HepG2 (cell line): Measurements from ENCODE around the gene WNK4. TPM values are rescaled to one million over a fixed set of nuclear protein-coding genes. Genes with fewer than 3 reads are reported as not detected.
A peak's percentile ranks its signal among the peaks of the same experiment; 100 is the strongest.

Experiments
- ARID2 ChIP-seq: sonication (generic); formaldehyde crosslinking; IDR thresholded peaks from 2 replicates; pipeline ENCODE4 v1.8.1; 2022; ENCODE audit warnings: mild to moderate bottlenecking, missing genetic modification reagents, borderline replicate concordance
- ARNT2 ChIP-seq: sonication (generic); formaldehyde crosslinking; IDR thresholded peaks from 2 replicates; pipeline ENCODE4 v1.8.0; 2022; ENCODE audit warnings: mild to moderate bottlenecking, low read depth, missing genetic modification reagents, moderate library complexity
- CBFB ChIP-seq: sonication (generic); formaldehyde crosslinking; IDR thresholded peaks from 2 replicates; pipeline ENCODE4 v1.4.0; 2020; ENCODE audit warnings: missing genetic modification reagents
- CREB3 ChIP-seq: sonication (generic); formaldehyde crosslinking; IDR thresholded peaks from 2 replicates; pipeline ENCODE4 v1.5.0; 2020; ENCODE audit warnings: missing genetic modification reagents
- HMG20B ChIP-seq: conservative IDR thresholded peaks from 2 replicates; pipeline ENCODE4 v1.6.1; 2016; ENCODE audit warnings: missing genetic modification reagents, missing compliant biosample characterization
- IRF1 ChIP-seq: sonication (generic); formaldehyde crosslinking; IDR thresholded peaks from 2 replicates; pipeline ENCODE4 v1.4.0; 2020; ENCODE audit warnings: low read depth, mild to moderate bottlenecking, missing genetic modification reagents
- KDM2A ChIP-seq: sonication (generic); formaldehyde crosslinking; IDR thresholded peaks from 2 replicates; pipeline ENCODE4 v1.4.0; 2020; ENCODE audit warnings: low read depth, missing genetic modification reagents, borderline replicate concordance
- KLF15 ChIP-seq: sonication (generic); formaldehyde crosslinking; IDR thresholded peaks from 2 replicates; pipeline ENCODE4 v1.8.1; 2023; ENCODE audit warnings: borderline replicate concordance, mild to moderate bottlenecking, inconsistent platforms, missing genetic modification reagents, mixed read lengths
- MED13 ChIP-seq: sonication (generic); formaldehyde crosslinking; IDR thresholded peaks from 2 replicates; pipeline ENCODE4 v1.5.0; 2020; ENCODE audit warnings: missing genetic modification reagents
- MXD1 ChIP-seq: sonication (generic); formaldehyde crosslinking; IDR thresholded peaks from 2 replicates; pipeline ENCODE4 v1.4.0; 2020; ENCODE audit warnings: mild to moderate bottlenecking, missing genetic modification reagents
- NR2F2 ChIP-seq: IDR thresholded peaks from 2 replicates; pipeline ENCODE4 v1.6.1; 2012; ENCODE audit warnings: low read depth, inconsistent platforms, borderline replicate concordance
- PITX1 ChIP-seq: sonication (generic); formaldehyde crosslinking; IDR thresholded peaks from 2 replicates; pipeline ENCODE4 v1.5.1; 2020; ENCODE audit warnings: mild to moderate bottlenecking, missing genetic modification reagents
- POLR2A ChIP-seq, 2 experiments: IDR thresholded peaks; 2 replicates each; pipeline ENCODE4 v1.6.1; 2011; ENCODE audit warnings: low read depth in 2 of 2, low read length in 2 of 2, mild to moderate bottlenecking in 1 of 2, moderate library complexity in 1 of 2; ENCODE audit not compliant: insufficient read depth in 1 of 2
- RBFOX2 ChIP-seq: fragments of 200-400 bp; formaldehyde crosslinking; IDR thresholded peaks from 2 replicates; pipeline ENCODE4 v1.6.1; 2017; ENCODE audit warnings: low read depth, mild to moderate bottlenecking, low read length
- REPIN1 ChIP-seq: sonication (generic); formaldehyde crosslinking; IDR thresholded peaks from 2 replicates; pipeline ENCODE4 v1.8.0; 2022; ENCODE audit warnings: missing genetic modification reagents, low read depth, mild to moderate bottlenecking, borderline replicate concordance
- SMARCC2 ChIP-seq: fragments of 450-650 bp; IDR thresholded peaks from 2 replicates; pipeline ENCODE4 v1.6.1; 2017; ENCODE audit warnings: antibody characterized with exemption, mild to moderate bottlenecking
- SRY ChIP-seq: sonication (generic); formaldehyde crosslinking; IDR thresholded peaks from 2 replicates; pipeline ENCODE4 v1.8.0; 2022; ENCODE audit warnings: mild to moderate bottlenecking, missing genetic modification reagents
- TAF1 ChIP-seq: sonication (generic); formaldehyde crosslinking; IDR thresholded peaks from 2 replicates; pipeline ENCODE4 v1.4.0; 2020; ENCODE audit warnings: missing genetic modification reagents
- TGIF2 ChIP-seq: IDR thresholded peaks from 2 replicates; pipeline ENCODE4 v1.6.1; 2016; ENCODE audit warnings: control low read depth, missing compliant biosample characterization
- YEATS2 ChIP-seq: sonication (generic); formaldehyde crosslinking; IDR thresholded peaks from 2 replicates; pipeline ENCODE4 v1.4.0; 2020; ENCODE audit warnings: missing genetic modification reagents, borderline replicate concordance
- ZBTB33 ChIP-seq: sonication (generic); formaldehyde crosslinking; IDR thresholded peaks from 2 replicates; pipeline ENCODE4 v1.4.0; 2020; ENCODE audit warnings: missing genetic modification reagents
- ZBTB38 ChIP-seq: sonication (generic); formaldehyde crosslinking; IDR thresholded peaks from 2 replicates; pipeline ENCODE4 v1.5.1; 2020; ENCODE audit warnings: mild to moderate bottlenecking, missing genetic modification reagents
- ZNF34 ChIP-seq: sonication (generic); formaldehyde crosslinking; IDR thresholded peaks from 2 replicates; pipeline ENCODE4 v1.4.0; 2020; ENCODE audit warnings: mild to moderate bottlenecking, missing genetic modification reagents, borderline replicate concordance
- ZNF878 ChIP-seq: sonication (generic); formaldehyde crosslinking; IDR thresholded peaks from 2 replicates; pipeline ENCODE4 v1.8.1; 2023; ENCODE audit warnings: mild to moderate bottlenecking, missing genetic modification reagents, moderate library complexity
- polyA plus RNA-seq, 8 experiments: library from polyadenylated mRNA; depleted of rRNA in 3 of 8; stranded (reverse) in 7 of 8; unstranded in 1 of 8; fragments of >200 nt; fragmentation: Illumina TruSeq in 4 of 8; extraction: Trizol in 4 of 8; gene quantifications; 2 replicates each; pipeline versions ENCODE4 v1.2.1 to v1.2.3, GENCODE V29; 2011 to 2016; ENCODE audit warnings: low read depth in 4 of 8, missing spikeins in 1 of 8, mixed read lengths in 1 of 8; ENCODE audit not compliant: insufficient read depth in 1 of 8
- total RNA-seq, 5 experiments: library from RNA; depleted of rRNA; stranded (reverse); fragments of >200 nt; fragmentation: Illumina TruSeq; extraction: Trizol; gene quantifications; 2 replicates each; pipeline ENCODE4 v1.2.3, GENCODE V29; 2016; ENCODE audit warnings: low read depth in 1 of 5
- TF ChIP-seq, protein P1 (sequence below): sonication (generic); formaldehyde crosslinking; IDR thresholded peaks from 2 replicates; pipeline ENCODE4 v1.8.0; 2022; ENCODE audit warnings: missing genetic modification reagents, low read depth, mild to moderate bottlenecking, borderline replicate concordance

The WNK4 gene
- total and polyA plus RNA-seq, 2 of the 13 experiments (the other 11 are each of a cell fraction or from before 2014, with no cell fraction given) = 2.7 to 13.7 TPM

GRCh38 chr17:42780851-42781638, 635 bp downstream of the WNK4 start (continued):
- TF ChIP-seq SMARCC2 (0 out of 2 replicates have a peak, but pooled peaks have one; percentile 54), MED13 (CRISPR knock-in tag) (no peak), ZBTB33 (CRISPR knock-in tag) (peak; percentile 2; the same call in 1 of the 2 replicates), POLR2A (IDR thresholded peaks at IDR 0.05; ENCODE audit: insufficient read depth in 1 of 2, low read depth in 2 of 2, low read length in 2 of 2) (0 out of 4 replicates have a peak, but pooled peaks of 1 of the 2 experiments have one; percentile 14), IRF1 (CRISPR knock-in tag) (0 out of 2 replicates have a peak, but pooled peaks have one; percentile 48), TAF1 (CRISPR knock-in tag) (no peak), ZBTB38 (CRISPR knock-in tag) (peak; percentile 39; the same call in 1 of the 2 replicates), YEATS2 (peak; percentile 13; the same call in 1 of the 2 replicates), ARID2 (CRISPR knock-in tag) (peak; percentile 92; the same call in 1 of the 2 replicates), MXD1 (CRISPR knock-in tag) (peak; percentile 63; the same call in 1 of the 2 replicates), KLF15 (CRISPR knock-in tag) (no peak), ZNF878 (CRISPR knock-in tag) (0 out of 2 replicates have a peak, but pooled peaks have one; percentile 38), REPIN1 (CRISPR knock-in tag) (peak; percentile 37; the same call in 1 of the 2 replicates), ZNF34 (CRISPR knock-in tag) (0 out of 2 replicates have a peak, but pooled peaks have one; percentile 61), SRY (0 out of 2 replicates have a peak, but pooled peaks have one; percentile 5), CBFB (CRISPR knock-in tag) (no peak), ARNT2 (peak; percentile 42), CREB3 (CRISPR knock-in tag) (0 out of 2 replicates have a peak, but pooled peaks have one; percentile 16), TGIF2 (peak; percentile 9; the same call in 1 of the 2 replicates), NR2F2 (no peak), HMG20B (CRISPR knock-in tag) (0 out of 2 replicates have a peak, but pooled peaks have one; percentile 22), PITX1 (0 out of 2 replicates have a peak, but pooled peaks have one; percentile 10), KDM2A (peak; percentile 32; the same call in 1 of the 2 replicates), RBFOX2 (peak; percentile 63)
- TF ChIP-seq, protein P1, sequence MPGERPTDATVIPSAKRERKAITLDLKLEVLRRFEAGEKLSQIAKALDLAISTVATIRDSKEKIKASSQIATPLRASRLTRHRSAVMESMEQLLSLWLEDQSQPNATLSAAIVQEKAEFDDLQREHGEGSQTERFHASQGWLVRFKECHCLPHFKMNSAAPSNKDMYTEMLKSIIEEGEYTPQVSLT = 0 out of 2 replicates have a peak, but pooled peaks have one; percentile 21
